ENCODE measurements around the gene ABHD14A.

ABHD14A gene

GRCh38 chr3:51957520-51958205 is 17.2 kb upstream of the ABHD14A start:
- DNase-seq (ENCODE audit: low read depth in 2 of 2) = no peak

GRCh38 chr3:51958603-51959521 is 16.0 kb upstream of the ABHD14A start:
- DNase-seq (ENCODE audit: low read depth in 2 of 2) = no peak

- DNase-seq (ENCODE audit: low read depth in 2 of 2) = no peak
Observed at GRCh38 chr3:51959651-51960050, 15.2 kb upstream of the ABHD14A start.

- no peak for DNase-seq (ENCODE audit: low read depth in 2 of 2)
Observed at GRCh38 chr3:51960386-51960785, 14.5 kb upstream of the ABHD14A start.

- no peak for DNase-seq (ENCODE audit: low read depth in 2 of 2)
Observed at GRCh38 chr3:51961011-51961410, 13.9 kb upstream of the ABHD14A start.

GRCh38 chr3:51961602-51962569 is 13.0 kb upstream of the ABHD14A start:
- no peak for DNase-seq (ENCODE audit: low read depth in 2 of 2)

GRCh38 chr3:51962854-51963530 is 11.9 kb upstream of the ABHD14A start:
- no peak for DNase-seq (ENCODE audit: low read depth in 2 of 2)

GRCh38 chr3:51963951-51964451 is 10.9 kb upstream of the ABHD14A start:
- DNase-seq (ENCODE audit: low read depth in 2 of 2) = no peak

GRCh38 chr3:51964521-51964920 is 10.3 kb upstream of the ABHD14A start:
- DNase-seq (ENCODE audit: low read depth in 2 of 2) = no peak

- DNase-seq (ENCODE audit: low read depth in 2 of 2) = no peak
Observed at GRCh38 chr3:51966016-51966415, 8.8 kb upstream of the ABHD14A start.

GRCh38 chr3:51966486-51966885 is 8.4 kb upstream of the ABHD14A start:
- DNase-seq (ENCODE audit: low read depth in 2 of 2) = no peak

- DNase-seq (ENCODE audit: low read depth in 2 of 2) = no peak
Observed at GRCh38 chr3:51966922-51967383, 7.9 kb upstream of the ABHD14A start.

GRCh38 chr3:51967384-51968169 is 7.3 kb upstream of the ABHD14A start, which contains the start of gene PCBP4:
TSS of gene PCBP4 (minus strand) at chr3:51967454. CDS start at chr3:51961240, 6,214 bp downstream.
- no peak for DNase-seq (ENCODE audit: low read depth in 2 of 2)

- no peak for DNase-seq (ENCODE audit: low read depth in 2 of 2)
Observed at GRCh38 chr3:51968170-51968775, 6.6 kb upstream of the ABHD14A start.

- DNase-seq (ENCODE audit: low read depth in 2 of 2) = no peak
Observed at GRCh38 chr3:51968883-51969678, 5.8 kb upstream of the ABHD14A start.

- DNase-seq (ENCODE audit: low read depth in 2 of 2) = no peak
Observed at GRCh38 chr3:51969841-51970240, 5.0 kb upstream of the ABHD14A start.

GRCh38 chr3:51970606-51971300 is 4.1 kb upstream of the ABHD14A start:
- DNase-seq (ENCODE audit: low read depth in 2 of 2) = no peak

- DNase-seq (ENCODE audit: low read depth in 2 of 2) = no peak
Observed at GRCh38 chr3:51971350-51971749, 3.5 kb upstream of the ABHD14A start.
